ENCODE measurements around the gene TCHHL1.
A peak's percentile ranks its signal among the peaks of the same experiment; 100 is the strongest.

Gene TCHHL1

DNA sequence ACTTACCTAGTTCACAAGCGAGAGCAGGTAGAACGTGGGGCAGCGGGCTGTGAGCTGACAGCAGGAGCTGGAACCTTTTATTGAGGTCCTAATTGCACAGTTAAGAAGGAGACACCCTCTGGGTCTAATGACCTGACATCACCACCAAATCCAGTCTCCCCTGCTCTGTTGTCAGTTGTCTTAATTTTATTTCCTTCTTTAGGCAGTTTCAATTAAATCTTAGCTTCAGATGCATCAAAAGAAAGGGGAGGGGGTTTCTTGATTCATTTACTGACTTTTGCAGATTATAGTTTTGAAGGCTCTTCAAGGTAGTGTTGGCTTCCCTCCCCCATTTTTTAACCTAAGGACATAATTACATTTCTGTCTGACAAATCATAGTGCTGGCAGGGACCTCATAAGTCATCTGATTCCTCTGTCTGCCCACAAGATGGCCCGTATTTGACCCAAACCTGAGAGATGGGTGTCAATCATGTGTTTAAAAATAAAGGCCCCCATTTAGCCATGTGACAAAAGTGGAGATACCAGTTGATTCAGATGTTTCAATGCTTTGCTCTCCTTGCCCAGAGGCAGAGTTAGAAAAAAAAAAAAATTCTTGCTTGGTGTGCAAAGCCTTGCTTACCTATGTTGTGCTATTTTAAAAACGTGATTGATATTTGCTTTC, at the start of gene TCHHL1:
Gene TCHHL1, minus strand, starts transcription at position 51 of the 661 bp plus-strand sequence. CDS start 921 bp downstream, outside the sequence.
- no peak within 1 kb of the TSS for H3K4me3 ChIP-seq (ENCODE audit: low read depth, low read length)

DNA sequence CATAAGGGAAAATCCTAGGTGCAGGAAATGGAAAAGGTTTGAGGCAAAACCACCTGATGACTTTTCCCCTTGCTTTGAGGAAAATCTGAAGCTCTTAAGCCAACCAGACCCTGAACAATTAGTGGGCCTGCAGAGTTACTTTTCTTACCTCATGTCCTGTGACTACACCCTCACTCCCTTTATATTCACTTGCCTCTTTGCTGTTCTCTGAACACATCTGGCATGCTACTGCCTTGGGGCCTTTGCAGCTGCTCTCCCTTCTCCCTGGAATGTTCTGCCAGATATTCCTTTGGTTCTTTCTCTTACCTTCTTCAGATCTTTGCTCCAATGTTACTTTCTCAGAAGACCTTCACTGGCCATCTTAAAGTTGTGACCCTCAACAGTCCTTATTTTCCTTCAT, 48.4 kb upstream of the TCHHL1 start:
- H3K4me3 ChIP-seq (ENCODE audit: low read depth, low read length): no peak overlapping the region

DNA sequence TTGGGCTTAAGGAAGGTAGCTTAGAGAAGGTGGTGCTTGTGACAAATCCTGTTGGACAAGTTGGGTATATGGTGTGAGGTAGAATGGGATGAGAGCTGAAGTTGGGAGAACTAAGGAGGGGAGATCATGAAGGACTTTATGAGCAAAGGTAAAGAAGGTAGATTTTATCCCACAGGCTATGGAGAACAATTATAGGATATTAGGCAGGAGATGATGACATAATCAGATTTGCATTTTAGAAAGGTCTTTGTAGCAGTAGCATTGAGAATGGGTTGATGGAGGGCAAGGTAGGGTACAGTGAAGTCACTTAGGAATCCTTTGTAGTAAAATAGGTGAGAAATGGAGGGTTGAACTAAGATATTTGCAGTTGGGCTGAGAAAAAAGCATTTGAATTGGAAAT, 41.3 kb upstream of the TCHHL1 start:
- no peak overlapping the region for H3K4me3 ChIP-seq (ENCODE audit: low read depth, low read length)

GRCh38 chr1:152127673-152128072, 38.8 kb upstream of the TCHHL1 start:
- H3K4me3 ChIP-seq (ENCODE audit: low read depth, low read length): no peak overlapping the region

GRCh38 chr1:152125834-152126443, 37.1 kb upstream of the TCHHL1 start:
- no peak overlapping the region for H3K4me3 ChIP-seq (ENCODE audit: low read depth, low read length)

DNA sequence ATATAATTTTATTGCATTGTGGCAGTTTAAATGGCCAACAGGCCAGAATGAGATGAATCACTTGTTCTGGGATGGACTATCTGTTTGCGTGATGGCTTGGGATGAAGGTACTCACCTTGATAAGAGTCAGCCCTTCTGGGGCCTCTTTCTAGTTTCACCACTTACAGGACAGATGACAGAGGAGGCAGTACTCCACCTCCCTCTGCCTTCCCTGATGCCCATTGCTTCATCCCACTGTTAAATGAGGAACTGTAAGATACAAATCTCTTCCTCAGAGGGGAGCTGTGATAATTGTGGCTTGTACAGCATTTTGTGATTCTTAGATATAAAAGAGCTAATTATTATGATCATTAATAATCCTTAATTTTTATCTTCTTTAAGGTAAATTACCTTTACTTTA, 30.1 kb upstream of the TCHHL1 start:
- H3K4me3 ChIP-seq (ENCODE audit: low read depth, low read length): no peak overlapping the region

- no peak within 1 kb of the TSS for H3K4me3 ChIP-seq (ENCODE audit: low read depth, low read length)
Measured at GRCh38 chr1:152115344-152115743, 26.5 kb upstream of the TCHHL1 start, which contains the start of gene TCHH. Gene TCHH (minus strand): TSS chr1:152115444. CDS start chr1:152114080, 1,364 bp downstream.

- no peak overlapping the region for H3K4me3 ChIP-seq (ENCODE audit: low read depth, low read length)
Measured at GRCh38 chr1:152112885-152113432, 24.1 kb upstream of the TCHHL1 start.

DNA sequence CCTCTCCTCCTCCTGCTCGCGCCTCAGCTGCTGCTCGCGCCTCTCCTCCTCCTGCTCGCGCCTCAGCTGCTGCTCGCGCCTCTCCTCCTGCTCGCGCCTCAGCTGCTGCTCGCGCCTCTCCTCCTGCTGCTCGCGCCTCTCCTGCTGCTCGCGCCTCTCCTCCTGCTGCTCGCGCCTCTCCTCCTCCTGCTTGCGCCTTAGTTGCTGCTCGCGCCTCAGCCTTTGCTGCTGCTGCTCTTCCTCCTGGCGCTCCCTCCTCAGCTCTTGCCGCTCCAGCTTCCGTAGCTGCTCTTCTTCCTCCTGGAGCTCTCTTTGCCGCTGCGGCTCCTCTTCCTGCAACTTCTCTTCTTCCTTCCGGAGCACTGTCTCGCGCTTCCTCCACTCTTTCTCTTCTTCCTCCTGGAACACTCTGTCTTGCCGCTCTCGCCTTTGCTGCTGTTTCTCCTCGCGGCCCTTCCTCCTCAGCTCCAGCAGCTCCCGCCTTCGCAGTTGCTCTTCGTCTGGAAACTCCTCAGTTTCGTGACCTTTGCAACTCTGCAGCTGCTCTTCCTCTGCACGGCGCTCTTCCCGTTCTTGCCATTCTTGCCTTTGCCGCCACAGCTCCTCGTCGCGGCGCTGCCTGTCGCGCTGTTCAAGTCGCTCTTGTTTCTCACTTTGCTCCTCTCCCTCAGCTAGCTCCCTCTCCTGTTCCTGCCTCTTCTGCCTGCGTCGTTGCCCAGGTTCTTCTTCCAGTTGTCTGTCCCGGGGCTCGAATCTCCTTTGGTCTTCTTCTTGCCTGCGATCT, 23.4 kb upstream of the TCHHL1 start:
- no peak overlapping the region for H3K4me3 ChIP-seq (ENCODE audit: low read depth, low read length)

DNA sequence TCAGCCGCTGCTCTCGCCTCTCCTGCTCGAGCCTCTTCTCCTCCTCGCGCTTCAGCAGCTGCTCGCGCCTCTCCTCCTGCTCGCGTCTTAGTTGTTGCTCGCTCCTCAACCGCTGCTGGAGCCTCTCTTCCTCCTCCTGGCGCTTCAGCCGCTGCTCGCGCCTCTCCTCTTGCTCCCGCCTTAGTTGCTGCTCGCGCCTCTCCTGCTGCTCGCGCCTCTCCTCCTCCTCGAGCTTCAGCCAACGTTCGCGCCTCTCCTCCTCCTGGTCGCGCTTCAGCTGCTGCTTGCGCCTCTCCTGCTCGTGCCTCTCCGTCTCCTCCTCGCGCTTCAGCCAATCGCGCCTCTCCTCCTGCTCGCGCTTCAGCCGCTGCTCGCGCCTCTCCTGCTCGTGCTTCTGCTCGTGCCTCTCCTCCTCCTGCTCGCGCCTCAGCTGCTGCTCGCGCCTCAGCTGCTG, 22.7 kb upstream of the TCHHL1 start:
- no peak overlapping the region for H3K4me3 ChIP-seq (ENCODE audit: low read depth, low read length)

DNA sequence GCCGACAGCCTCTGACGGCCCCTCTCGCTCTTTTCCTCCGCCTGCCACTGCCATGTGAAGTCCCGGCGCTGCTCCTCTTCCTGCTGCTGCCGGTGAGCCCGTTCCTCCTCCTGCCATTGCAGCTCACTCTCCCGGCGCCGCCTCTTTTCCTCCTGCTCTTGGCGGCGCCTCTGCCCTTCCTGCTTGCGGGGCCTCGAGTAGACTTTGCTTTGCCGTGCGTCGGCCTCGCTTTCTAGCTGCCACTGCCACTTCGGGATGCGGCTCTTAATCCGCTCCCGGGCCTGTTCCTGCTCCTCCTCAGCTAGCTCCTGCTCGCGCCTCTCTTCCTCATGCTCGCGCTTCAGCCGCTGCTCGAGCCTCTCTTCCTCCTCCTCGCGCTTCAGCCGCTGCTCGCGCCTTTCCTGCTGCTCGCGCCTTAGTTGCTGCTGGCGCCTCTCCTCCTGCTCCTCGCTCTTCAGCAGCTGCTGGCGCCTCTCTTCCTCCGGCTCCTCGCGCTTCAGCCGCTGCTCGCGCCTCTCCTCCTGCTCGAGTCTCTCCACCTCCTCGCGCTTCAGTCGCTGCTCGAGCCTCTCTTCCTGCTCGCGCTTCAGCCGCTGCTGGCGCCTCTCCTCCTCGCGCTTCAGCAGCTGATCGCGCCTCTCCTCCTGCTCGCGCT, 22.1 kb upstream of the TCHHL1 start:
- no peak overlapping the region for H3K4me3 ChIP-seq (ENCODE audit: low read depth, low read length)

DNA sequence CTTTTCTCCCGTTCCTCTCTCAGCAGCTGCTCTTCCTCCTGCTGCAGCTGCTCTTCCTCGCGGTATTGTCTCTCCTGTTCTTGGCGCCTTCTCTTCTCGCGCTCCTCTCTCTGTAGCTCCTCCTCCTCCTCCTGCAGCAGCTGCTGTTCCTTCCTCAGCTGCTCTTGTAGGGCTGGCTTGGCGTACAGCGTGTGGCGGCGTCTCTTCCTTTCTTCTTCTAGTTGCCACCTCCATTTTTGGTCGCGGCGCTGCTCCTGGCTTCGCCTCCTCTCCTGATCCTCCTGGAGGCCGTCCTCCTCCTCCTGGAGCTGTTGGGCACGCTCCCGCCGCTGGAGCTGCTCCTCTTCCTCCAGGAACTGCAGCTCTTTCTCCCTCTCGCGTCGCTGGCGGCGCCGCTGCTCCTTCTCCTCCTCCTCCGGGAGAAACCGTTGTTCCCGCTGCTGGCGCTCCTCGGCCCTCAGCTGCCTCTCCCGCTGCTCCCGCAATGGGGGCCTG, 21.5 kb upstream of the TCHHL1 start:
- no peak overlapping the region for H3K4me3 ChIP-seq (ENCODE audit: low read depth, low read length)

- H3K4me3 ChIP-seq (ENCODE audit: low read depth, low read length): no peak overlapping the region
Measured at GRCh38 chr1:152109998-152110294, 21.1 kb upstream of the TCHHL1 start.

DNA sequence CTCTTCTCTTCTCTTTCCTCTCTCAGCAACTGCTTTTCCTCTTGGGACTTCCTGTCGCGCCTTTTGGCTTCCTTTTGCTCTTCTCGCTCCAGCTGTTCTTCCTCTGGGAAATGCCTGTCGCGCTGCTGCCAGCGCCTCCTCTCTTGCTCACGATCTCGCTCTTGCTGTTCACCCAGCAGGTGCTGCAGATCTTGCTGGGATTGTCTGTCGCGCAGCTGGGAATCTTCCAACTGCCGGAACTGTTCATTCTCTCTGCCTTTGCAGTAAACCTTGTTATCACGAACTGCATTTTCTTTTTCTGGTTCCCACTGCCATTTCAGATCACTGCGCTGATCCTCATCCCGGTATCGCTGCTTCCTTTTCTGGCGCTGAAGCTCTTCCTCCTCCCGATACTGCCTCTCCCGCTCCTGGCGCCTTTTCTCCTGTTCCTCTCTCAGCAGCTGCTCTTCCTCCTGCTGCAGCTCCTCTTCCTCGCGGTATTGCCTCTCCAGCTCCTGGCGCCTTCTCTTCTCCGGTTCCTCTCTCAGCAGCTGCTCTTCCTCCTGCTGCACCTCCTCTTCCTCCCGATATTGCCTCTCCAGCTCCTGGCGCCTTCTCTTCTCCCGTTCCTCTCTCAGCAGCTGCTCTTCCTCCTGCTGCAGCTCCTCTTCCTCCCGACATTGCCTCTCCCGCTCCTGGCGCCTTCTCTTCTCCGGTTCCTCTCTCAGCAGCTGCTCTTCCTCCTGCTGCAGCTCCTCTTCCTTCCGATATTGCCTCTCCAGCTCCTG, 20.6 kb upstream of the TCHHL1 start:
- H3K4me3 ChIP-seq (ENCODE audit: low read depth, low read length): no peak overlapping the region

DNA sequence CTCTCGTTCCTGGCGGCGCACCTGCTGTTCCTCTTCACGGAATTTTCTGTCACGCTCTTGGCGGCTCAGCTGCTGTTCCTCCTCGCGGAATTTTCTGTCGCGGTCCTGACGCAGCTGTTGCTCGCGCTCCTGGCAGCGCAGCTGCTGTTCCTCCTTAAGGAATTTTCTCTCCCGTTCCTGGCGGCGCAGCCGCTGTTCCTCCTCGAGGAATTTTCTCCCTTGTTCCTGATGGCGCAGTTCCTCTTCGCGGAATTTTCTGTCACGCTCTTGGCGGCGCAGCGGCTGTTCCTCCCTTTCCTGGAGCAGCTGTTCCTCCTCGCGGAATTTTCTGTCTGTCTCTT, 20.0 kb upstream of the TCHHL1 start:
- H3K4me3 ChIP-seq (ENCODE audit: low read depth, low read length): no peak overlapping the region

DNA sequence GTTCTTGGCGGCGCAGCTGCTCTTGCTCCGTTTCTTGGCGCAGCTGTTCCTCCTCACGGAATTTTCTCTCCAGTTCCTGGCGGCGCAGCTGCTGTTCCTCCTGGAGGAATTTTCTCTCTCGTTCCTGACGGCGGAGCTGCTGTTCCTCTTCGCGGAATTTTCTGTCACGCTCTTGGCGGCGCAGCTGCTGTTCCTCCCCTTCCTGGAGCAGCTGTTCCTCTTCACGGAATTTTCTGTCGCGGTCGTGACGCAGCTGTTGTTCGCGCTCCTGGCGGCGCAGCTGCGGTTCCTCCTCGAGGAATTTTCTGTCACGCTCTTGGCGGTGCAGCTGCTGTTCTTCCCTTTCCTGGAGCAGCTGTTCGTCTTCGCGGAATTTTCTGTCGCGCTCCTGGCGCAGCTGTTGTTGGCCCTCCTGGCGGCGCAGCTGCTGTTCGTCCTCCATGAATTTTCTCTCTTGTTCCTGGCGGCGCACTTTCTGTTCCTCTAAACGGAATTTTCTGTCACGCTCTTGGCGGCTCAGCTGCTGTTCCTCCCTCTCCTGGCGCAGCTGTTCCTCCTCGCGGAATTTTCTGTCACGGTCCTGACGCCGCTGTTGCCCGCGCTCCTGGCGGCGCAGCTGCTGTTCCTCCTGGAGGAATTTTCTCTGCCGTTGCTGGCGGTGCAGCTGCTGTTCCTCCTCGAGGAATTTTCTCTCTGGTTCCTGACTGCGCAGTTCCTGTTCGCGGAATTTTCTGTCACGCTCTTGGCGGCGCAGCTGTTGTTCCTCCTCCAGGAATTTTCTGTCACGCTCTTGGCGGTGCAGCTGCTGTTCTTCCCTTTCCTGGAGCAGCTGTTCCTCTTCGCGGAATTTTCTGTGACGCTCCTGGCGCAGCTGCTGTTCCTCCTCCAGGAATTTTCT, 19.4 kb upstream of the TCHHL1 start:
- H3K4me3 ChIP-seq (ENCODE audit: low read depth, low read length): peak overlapping the region; percentile 0

DNA sequence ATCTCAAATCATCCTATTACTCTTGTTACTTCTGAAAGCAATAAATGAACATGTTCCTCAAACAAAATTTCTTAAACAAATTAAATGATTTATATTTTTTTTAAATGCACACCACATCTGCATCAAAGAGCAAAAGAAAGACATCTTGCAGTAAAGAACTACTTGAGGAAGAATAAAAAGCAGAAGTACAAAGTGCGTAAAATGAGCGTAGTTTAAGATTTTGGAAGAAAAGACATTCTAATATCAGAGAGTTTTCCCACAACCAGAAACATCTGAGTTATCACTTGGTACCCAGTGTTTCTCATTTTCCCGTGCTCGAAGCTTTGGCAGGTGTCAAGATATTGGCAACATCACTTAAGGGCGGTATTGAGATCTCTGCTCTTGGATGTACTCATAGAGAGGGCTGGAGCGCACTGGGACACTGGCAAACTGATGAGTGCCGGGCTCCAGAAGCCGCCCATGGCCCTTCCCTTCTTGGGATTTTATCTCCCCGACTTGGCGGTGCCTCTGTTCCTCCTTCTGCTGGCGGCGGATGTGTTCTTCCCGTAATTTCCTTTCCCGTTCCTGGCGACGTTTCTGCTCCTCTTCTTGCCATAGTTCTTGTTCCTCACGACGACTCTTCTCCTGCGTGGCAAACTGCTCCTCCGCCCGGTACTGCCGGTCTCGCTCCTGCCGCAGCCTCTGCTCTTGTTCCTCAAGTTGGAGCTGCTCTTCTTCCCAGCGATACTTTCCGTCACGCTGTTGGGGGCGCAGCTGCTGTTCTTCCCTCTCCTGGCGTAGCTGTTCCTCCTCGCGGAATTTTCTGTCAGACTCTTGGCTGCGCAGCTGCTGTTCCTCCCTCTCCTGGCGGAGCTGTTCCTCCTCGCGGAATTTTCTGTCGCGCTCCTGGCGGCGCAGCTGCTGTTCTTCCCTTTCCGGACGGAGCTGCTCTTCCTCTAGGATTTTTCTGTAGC, 18.4 kb upstream of the TCHHL1 start:
- no peak overlapping the region for H3K4me3 ChIP-seq (ENCODE audit: low read depth, low read length)

DNA sequence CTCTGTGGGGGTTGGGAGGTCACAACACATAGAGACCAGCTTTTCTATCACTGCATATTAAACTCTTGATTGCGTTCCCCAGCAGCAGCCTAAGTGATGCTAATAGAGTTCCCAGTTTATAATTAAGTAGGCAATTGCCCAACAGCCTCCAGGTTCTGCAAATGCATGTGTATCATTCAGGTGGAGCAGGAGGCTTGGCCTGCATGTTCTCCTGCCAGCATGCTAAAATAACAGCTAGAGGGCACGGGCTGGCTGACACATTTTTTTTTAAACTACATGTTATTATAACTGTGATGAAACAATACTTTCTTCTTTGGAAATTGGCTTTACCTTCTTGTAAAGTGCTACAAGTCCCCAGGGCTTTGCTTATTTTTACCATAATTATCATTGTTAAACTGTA, 16.0 kb upstream of the TCHHL1 start:
- no peak overlapping the region for H3K4me3 ChIP-seq (ENCODE audit: low read depth, low read length)
